IPS DF 4.7 (cell line): ENCODE results near the gene TNIK.

ENCODE experiments used
- DNase-seq: peaks from one replicate; pipeline ENCODE4 v3.0.0-alpha.2; 2013; ENCODE audit warnings: low spot score; ENCODE audit errors: extremely low read depth

The TNIK gene

GRCh38 chr3:171459942-171460724 lies at the start of gene TNIK:
Gene TNIK (minus strand): TSS chr3:171460405. CDS start chr3:171460063, 342 bp downstream.
- DNase-seq, result no peak

- no peak for DNase-seq
These were observed 48.5 kb upstream of the TNIK start for GRCh38 chr3:171508676-171509075.

DNA sequence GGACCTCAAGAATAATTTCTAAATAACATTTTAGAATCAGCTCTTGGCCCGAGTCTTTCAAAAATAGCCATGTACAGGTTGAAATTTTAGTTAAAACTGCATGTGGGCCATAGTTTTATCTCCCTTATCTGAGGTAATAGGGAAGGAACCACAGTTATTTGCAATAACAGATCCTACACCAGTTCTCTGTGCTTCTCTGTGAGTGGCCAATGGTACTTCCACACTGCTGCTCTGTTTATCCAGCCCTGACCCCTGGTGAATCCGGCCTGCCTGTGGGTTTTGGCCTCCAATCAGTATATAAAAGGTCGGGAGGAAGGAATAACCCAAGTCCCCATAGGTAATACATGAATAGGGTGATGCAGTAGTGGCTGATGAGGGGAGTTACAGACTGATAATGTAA lies 48.0 kb upstream of the TNIK start:
- no peak for DNase-seq

DNA sequence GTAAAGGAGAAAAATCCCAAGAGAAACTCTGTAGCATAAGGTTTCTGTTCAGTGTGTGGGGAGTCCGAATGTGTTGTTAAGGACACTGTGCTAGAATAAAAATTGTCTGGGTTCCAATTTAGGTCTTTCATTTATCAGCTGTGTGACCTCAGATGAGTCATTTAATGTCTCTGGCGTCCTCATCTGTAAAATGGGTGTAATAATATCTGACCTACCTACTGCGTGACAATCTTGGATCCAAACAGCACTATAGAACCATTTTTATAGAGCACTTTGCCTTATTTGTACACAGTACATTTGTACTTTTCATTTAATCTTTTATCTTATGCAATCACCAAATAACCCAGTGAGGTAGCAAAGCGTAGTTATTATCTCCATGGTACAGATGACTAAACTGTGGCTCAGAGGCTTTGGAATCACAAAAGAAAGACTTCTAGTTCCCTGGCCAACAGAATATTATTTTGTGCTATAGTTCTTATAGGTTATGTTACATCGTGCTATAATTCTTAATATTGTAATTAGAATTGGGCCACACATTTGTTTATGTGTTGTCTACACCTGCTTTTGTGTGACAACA lies 46.6 kb upstream of the TNIK start:
- no peak for DNase-seq

- no peak for DNase-seq
These were observed 45.7 kb upstream of the TNIK start for GRCh38 chr3:171505822-171506333.

- no peak for DNase-seq
These were observed 44.2 kb upstream of the TNIK start for GRCh38 chr3:171504376-171504775.

DNA sequence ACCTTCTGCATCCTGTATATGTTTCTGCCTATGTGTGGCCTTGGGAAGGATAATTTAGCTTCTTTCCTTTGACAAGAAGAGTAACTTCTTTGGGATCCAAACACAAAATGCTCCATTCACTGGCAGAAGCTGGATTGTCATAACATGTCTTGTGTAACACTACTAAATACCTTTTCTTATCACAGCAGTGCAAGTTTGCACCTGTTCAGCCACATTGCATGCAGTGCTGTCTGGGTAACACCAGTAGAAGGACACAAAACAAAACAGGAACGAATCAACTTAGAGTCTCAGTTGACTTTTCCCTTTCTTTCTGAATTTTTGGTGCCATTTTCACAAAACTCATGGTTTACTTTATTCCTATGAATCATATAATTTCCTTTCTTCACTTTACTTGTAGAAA lies 43.6 kb upstream of the TNIK start:
- DNase-seq, result no peak

DNA sequence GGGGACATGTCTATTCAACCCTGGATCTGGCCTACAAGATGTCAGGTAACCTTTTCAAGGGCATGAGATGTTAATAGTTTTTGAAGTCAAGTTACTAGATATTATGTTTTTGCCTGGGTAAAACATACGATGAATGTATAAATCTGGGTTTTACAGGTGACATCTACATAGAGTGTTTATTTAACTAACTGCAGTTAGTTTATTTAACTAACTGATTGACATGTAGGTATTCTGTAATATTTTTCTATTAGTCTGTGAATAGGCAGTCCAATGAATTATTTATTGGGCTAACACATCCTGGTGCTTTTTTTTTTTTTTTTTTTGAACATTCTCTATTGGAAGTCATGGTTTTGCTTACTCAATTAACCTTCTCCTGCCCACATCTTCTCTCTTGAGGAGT lies 38.7 kb upstream of the TNIK start:
- DNase-seq, result no peak

- no peak for DNase-seq
These were observed 37.3 kb upstream of the TNIK start for GRCh38 chr3:171497468-171497867.

GRCh38 chr3:171495413-171495812 lies 35.2 kb upstream of the TNIK start:
- no peak for DNase-seq

DNA sequence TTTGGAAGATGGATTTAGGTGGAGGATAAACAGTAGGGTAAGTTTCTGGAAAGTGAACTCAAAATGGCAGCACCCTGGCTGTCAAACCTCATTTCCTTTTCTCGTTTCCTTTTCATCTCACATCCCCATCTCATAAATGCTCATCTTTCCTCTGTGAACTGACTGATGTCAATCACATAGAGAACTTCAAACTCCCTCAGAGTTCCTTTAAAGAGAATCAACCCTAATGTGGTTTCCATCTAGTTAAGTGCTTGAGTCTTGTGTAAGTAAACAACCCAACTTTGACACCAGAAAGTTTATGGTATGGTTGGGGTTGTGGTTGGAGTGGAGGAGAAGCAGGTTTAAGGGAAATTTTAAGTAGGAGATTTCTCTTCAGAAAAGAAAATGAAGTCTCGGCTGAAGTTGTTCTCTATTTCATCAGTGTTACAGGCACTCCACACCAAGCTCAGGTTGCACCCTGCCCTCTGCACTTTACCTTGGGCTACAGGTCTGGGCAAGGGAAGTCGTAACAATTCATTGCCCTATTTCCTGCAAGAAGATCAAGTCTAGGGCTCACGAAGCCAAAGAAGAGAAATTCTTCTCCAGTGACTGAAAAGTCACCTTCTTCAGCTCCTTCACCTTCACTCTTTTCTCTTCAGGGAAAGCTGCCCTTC lies 34.4 kb upstream of the TNIK start:
- DNase-seq, result no peak

DNA sequence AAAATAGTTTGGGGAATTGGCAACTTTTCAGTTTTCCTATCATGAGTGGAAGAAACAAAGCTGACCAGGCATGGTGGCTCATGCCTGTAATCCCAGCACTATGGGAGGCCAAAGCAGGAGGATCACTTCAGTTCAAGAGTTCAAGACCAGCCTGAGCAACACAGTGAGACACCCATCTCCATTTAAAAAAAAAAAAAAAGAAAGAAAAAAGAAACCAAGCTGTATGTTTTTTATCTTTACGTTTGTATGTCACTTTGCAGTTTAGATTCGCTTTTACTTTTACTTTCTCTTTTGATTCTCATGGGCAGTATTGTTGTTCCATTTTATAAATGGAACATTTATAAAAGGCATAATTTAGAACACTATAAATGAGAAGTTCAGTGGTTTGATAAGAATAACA lies 31.2 kb upstream of the TNIK start:
- no peak for DNase-seq

DNA sequence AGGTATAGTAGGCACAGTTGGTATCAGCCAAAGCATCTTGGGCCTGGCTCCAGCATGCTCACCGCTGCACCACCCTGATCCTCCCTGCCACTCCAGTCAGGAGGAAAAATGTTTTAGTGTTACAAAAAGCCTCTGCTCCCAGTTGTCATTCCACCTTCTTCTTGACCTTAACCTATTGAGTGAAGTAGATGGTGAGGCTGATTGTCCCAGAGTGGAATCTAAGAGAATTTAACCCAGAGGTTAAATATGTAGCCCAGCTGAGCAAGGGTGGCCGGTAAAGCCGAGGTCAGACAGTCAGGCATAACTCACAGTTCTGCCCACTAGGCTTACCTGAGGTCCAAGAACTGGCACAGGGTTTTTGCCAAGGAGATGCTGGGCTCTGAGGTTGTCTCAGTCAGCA lies 30.7 kb upstream of the TNIK start:
- DNase-seq, result no peak

DNA sequence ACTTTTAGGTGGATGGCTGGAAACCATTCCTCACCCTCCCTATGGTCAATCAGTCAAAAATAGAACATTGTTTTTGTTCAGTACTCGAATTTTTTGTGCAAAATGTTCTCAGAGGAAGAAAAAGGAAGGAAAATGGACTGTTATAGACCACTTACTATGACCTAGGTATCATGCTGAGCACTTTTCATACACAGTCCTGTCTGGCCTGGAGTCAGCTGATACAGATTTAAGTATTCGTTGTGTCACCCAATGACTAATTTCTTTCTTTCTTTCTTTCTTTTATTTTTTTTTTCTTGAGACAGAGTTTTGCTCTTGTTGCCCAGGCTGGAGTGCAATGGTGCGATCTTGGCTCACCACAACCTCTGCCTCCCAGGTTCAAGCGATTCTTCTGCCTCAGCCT lies 29.1 kb upstream of the TNIK start:
- no peak for DNase-seq

- DNase-seq, result no peak
These were observed 28.3 kb upstream of the TNIK start for GRCh38 chr3:171488479-171488878.

DNA sequence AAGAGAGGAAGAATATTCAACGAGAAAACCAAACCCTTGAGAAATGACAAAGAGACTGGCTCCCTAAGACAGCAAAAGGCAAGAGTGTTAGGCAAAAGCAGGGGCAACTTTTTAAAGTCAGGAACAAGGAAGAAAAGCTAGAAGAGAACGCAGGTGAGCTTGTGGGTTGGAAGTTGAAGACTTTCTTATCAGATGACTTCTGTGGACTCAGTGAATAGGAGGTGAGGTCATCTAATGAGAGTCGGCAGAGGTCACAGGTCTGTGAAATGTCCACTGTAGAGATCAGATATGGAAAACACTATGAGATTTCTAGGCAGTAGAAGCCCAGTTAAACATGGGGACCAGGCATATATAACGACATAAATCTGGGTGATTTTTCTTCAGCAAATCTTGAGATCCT lies 27.2 kb upstream of the TNIK start:
- no peak for DNase-seq

GRCh38 chr3:171485338-171485737 lies 25.1 kb upstream of the TNIK start:
- DNase-seq, result no peak

GRCh38 chr3:171481011-171481410 lies 20.8 kb upstream of the TNIK start:
- no peak for DNase-seq

GRCh38 chr3:171480526-171480925 lies 20.3 kb upstream of the TNIK start:
- DNase-seq, result no peak

GRCh38 chr3:171476532-171477102 lies 16.4 kb upstream of the TNIK start:
- DNase-seq, result no peak

DNA sequence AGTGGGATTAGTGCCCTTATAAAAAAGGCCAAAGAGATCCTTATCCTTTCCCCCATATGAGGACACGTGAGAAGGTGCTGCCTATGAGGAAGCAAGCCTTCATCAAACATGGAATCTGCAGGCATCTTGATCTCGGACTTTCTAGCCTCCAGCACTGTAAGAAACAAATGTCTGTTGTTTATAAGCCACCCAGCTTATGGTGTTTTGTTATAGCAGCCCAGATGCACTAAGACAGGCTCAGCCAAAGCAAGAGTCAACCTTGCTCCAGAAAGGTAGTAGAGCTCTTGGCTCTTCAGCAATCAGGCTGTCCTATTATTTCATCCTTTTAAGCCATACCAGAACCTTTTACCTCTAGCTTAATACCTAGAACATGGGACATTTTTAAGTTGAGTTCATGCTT lies 12.3 kb upstream of the TNIK start:
- DNase-seq, result no peak

GRCh38 chr3:171470714-171471227 lies 10.6 kb upstream of the TNIK start:
- no peak for DNase-seq
